SH-SY5Y (cell line): ENCODE data around the gene RTP3.

ENCODE experiments used
- GATA2 ChIP-seq: IDR thresholded peaks from 2 replicates; pipeline ENCODE4 v1.6.1; 2011; ENCODE audit warnings: mild to moderate bottlenecking, low read depth, low read length
- GATA3 ChIP-seq: IDR thresholded peaks from 2 replicates; pipeline ENCODE4 v1.6.1; 2011; ENCODE audit warnings: low read depth, mild to moderate bottlenecking, low read length, moderate library complexity

GRCh38 chr3:46481636-46482035 lies 16.1 kb upstream of the RTP3 start:
- no peak for TF ChIP-seq GATA2
- no peak for TF ChIP-seq GATA3
